Activated CD8-positive, alpha-beta memory T cell treated with anti-CD3 and anti-CD28 coated beads, Interleukin-2, amount 50 U/mL, for 1 hour (primary cell): Measurements from ENCODE around the gene KIF27.
"Not testable (repeated sequence)": the region's sequence is repeated elsewhere in the genome, so short reads cannot be mapped to it uniquely, and the experiment has no call there.

ENCODE experiments used
- DNase-seq: peaks from one replicate; pipeline ENCODE4 v3.0.0-alpha.2; 2020; ENCODE audit errors: extremely low read depth

The KIF27 gene, protein sequence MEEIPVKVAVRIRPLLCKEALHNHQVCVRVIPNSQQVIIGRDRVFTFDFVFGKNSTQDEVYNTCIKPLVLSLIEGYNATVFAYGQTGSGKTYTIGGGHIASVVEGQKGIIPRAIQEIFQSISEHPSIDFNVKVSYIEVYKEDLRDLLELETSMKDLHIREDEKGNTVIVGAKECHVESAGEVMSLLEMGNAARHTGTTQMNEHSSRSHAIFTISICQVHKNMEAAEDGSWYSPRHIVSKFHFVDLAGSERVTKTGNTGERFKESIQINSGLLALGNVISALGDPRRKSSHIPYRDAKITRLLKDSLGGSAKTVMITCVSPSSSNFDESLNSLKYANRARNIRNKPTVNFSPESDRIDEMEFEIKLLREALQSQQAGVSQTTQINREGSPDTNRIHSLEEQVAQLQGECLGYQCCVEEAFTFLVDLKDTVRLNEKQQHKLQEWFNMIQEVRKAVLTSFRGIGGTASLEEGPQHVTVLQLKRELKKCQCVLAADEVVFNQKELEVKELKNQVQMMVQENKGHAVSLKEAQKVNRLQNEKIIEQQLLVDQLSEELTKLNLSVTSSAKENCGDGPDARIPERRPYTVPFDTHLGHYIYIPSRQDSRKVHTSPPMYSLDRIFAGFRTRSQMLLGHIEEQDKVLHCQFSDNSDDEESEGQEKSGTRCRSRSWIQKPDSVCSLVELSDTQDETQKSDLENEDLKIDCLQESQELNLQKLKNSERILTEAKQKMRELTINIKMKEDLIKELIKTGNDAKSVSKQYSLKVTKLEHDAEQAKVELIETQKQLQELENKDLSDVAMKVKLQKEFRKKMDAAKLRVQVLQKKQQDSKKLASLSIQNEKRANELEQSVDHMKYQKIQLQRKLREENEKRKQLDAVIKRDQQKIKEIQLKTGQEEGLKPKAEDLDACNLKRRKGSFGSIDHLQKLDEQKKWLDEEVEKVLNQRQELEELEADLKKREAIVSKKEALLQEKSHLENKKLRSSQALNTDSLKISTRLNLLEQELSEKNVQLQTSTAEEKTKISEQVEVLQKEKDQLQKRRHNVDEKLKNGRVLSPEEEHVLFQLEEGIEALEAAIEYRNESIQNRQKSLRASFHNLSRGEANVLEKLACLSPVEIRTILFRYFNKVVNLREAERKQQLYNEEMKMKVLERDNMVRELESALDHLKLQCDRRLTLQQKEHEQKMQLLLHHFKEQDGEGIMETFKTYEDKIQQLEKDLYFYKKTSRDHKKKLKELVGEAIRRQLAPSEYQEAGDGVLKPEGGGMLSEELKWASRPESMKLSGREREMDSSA (N-terminal part only)

DNA sequence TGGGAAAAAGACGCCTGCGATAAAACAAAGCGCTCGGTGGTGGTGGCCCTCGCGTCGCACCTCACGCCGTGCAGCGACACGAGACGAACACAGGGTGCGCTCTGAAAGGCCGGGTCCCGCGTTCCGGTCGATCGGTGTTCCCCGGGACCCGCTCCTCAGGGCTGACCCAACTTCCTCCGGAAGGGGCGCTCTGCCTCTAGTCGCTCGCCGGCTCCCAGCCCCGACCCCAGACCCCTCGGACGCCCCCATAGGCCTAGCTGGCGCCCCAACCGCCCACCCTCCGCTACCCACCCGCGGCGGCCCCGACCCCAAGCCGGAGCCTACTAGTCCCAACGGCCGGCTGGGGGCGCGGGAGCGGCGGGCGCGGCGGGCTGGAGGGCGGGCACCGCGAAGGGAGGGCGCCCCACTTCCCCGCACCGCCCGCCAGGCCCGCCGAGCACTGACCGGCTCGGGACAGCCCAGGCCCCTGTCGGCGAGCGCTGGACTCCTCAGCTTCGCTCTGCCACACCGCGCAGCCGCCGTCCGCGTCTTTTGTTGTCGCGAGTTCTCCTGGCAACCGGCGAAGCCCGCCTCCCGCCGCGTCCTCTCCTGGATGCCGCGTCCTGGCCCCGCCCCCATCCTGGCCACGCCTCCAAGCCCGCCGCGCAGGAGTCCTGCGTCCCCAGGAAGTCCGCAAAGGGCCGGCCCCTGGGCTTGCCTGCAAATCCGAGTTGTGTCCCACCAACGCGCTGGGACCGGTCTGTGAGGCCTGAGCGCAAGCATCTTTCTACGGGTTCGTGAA, at the start of gene KIF27:
TSS of gene KIF27 (minus strand) at position 506 of the 781 bp plus-strand sequence. CDS start 5,841 bp downstream, outside the sequence.
- peak; percentile 76 for DNase-seq

DNA sequence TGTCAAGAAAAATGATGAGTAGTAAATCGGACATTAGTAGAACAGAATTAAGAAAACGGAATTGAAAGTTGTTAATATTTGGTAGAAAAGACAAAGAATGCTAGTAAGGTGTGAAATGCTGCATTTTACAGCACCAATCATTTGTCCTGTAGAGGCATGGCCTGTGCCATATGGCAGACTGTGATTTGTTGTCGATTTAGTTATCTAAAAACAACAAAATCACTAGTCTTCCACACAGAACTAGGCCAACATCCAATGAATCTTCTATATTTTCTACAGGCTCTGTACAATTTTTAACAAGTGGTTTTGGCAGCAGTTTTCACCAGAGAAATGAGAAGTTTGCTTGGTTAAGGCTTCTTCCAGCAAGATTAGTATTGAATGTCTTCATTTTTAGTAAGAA, 48.4 kb upstream of the KIF27 start:
- DNase-seq = no peak

DNA sequence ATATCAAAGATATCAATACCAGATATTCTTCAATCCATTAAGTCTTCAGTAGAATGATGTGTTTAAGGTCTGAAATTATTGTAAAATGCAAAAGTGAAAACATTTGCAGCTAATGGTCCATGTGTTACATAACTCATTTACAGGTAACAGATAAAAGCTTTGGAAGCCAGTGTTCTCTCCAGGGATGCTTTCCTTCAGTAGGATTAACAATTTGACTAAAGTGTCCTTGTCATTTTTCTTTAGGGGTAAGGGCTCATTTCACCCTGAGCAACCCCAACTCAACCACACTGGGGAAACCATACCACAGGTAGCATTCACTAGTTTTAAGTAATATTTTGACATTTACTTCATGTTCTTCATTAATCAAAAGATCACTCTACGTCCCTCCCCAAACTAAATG, 45.8 kb upstream of the KIF27 start:
- no peak for DNase-seq

DNA sequence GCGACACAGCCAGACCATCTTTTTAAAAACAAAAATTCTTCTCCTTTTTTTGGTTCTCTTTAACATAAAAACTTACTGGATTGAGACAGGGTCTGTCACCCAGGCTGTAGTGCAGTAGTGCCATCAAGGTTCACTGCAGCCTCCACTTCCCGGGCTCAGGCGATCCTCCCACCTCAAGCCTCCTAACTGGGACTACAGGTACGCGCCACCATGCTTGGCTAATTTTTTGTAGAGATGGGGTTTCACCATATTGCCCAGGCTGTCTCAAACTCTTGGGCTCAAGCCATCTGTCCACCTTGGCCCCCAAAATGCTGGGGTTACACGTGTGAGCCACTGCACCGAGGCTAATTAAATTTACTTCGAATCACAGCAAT, 45.0 kb upstream of the KIF27 start:
- no peak for DNase-seq

DNA sequence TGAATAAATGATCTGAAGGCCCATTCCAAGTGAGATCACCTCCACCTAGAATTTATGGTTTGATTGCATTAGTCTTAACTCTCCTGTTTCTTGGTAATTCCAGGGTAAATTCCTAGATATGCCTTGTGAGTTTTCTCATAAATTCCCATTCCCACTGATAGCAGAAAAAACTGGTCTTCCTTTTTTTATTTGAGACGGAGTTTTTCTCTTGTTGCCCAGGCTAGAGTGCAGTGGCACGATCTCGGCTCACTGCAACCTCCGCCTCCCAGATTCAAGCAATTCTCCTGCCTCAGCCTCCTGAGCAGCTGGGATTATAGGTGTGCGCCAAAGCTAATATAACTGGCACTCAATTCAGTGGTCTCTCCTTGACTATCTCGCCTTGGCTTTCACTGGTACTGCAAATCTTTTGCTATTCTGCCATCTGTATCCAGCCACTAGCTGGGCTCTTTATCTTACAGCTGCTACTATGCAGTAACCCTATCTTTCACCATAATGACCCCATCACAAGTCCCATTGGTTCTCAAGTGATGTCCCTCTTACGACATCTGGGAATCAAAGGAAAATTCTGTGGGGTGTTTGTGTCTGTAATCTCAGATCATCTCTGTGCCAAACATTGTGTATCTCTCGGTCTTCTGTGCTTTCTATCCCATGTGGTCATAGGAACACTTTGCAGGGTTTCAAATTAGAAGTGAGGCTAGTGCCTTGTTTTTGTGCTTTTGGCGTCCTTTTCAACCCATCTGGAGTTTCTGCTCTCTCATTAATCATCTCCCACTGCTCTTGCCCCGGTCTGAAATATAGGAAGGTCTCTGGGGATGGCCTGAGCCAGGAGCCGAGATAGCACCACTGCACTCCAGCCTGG, 44.3 kb upstream of the KIF27 start:
- DNase-seq = no peak

DNA sequence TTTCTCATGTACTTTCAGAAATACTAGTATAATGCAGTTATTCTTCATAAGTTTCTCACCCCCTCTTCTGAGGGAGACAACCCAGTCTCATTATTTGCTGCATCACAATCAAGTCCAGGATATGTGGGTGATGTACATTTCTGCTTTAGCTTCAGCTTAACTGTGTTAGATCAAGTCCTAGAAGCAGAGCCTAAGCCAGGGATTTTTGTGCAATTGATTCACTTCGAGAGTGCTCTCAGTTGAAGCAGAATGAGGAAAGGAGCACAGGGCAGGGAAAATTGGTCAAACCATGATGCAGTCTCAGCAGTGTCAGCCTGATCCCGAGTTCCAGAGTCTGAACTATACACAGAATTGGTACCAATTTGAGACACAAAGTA, 43.7 kb upstream of the KIF27 start:
- no peak for DNase-seq

DNA sequence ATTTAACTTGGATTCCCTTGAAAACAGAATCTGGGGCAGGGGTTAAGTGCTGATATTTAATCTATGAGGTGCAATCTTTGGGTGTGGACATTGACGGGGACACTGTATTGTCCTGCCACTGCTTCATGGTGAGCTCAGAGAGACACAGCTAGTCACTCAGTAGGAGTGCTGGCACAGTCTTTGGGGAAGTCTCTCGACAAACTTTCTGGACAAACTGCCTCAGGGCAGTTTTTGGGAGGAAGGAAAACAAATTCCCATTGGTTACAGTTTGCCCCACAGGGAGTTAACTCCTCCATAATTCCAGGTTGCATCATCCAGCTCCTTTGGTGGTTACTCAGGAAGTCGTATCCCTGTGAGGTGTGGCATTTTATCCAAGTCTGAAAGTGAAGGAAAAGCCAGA, 40.9 kb upstream of the KIF27 start:
- DNase-seq = no peak

DNA sequence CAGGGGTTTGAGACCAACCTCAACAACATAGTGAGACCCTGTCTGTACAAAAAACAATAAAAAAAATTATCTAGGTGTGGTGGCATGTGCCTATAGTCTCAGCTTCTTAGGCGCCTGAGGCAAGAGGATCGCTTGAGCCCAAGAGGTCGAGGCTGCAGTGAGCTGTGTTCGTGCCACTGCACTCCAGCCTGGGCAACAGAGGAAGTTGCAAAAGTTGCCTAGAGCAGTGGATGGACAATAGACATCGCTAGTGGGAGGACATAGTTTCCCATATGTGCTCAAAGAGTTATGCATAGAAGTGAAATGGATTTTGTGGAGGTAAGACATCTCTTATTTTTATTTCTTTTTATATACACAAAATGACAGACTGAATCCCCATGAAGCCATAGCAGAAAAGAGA, 39.8 kb upstream of the KIF27 start:
- DNase-seq = no peak

DNA sequence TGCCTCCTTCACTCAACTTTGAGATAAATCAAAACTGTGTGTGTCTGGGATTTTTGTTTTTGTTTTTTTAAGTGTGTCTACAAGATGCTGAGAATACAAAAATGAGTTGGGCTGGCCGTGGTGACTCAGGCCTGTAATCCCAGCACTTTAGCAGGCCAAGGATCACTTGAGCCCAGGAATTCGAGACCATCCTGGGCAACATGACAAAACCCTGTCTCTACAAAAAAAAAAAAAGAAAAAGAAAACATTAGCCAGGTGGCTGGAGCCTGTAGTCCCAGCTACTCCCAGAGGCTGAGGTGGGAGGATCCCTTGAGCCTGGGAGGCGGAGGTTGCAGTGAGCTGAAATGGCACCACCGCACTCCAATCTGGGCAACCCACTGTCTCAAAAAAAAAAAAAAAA, 37.8 kb upstream of the KIF27 start:
- DNase-seq = no peak

DNA sequence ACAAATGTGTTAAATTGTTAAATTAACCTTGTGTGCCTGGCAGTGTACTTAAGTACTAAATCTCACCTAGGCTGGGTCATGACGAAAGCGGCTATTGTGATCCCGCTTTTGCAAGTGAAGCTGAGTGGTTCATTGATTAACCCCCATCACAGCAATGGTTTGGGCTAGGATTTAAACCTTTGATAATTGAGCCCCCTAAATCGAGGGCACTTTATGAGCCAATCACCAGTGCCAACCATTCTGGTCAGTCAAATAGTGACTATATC, 35.9 kb upstream of the KIF27 start:
- no peak for DNase-seq

DNA sequence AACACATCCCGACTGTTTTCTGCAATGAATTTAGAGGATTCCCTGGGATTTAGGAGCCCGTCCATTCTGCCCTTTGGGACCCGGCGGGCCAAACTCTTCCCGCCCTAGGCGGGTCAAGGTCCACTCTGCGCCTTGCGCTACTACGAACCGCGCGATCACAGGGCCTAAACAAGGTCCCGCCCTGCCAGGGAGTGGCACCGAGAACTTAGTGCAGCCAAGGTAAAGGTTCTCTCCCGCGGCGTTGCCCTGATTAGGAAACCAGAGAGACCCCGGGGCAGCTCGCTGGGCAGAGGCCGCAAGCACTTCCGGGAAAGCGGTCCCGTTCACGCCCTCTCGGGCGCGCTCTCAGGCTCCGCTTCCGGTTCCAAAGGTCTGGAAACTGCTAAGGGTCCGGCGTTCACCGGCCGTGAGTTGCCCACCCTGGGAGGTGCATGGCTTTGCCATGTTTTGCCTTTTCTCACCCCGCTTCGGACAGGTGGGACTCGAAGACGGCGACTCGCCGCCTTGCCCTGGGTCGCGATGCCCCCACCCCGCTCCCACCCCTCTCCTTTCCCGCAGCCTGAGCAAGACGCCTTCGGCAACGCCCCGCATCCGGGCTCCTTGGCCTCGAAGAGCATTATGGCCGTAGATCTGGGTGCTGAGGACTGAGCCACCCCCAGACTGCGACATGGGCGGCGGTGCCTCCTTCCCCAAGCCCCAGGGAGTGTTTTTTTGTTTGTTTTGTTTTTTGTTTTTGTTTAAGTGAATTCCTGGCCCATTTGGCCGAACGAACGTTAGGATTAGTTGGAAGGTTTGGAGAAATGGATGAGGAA, 35.4 kb upstream of the KIF27 start:
- no peak for DNase-seq

DNA sequence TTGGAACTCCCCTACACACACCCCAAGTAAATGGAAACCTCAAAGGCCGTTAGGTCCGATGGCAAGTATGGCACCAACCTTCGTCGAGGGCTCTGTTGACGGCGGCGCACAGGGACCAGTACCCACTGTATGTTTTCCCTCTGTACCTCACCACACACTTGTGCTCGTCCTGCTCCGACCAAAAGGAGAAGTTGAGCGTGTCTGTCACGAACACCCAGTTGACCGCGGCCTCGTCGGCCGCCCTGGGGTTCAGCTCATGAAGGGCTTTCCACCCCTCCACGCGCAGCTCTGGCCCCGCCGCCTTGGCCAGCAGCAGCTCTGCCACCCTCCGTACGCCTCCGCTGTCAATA, 34.8 kb upstream of the KIF27 start:
- DNase-seq = no peak

DNA sequence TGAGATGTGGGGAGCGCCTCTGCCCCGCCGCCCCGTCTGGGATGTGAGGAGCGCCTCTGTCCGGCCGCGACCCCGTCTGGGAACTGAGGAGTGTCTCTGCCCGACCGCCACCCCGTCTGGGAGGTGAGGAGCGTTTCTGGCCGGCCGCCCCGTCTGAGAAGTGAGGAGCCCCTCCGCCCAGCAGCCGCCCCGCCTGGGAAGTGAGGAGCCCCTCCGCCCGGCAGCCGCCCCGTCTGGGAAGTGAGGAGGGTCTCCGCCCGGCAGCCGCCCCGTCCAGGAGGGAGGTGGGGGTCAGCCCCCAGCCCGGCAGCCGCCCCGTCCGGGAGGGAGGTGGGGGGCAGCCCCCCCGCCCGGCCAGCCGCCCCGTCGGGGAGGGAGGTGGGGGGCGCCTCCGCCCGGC, 26.9 kb upstream of the KIF27 start:
- not testable (repeated sequence) for DNase-seq

DNA sequence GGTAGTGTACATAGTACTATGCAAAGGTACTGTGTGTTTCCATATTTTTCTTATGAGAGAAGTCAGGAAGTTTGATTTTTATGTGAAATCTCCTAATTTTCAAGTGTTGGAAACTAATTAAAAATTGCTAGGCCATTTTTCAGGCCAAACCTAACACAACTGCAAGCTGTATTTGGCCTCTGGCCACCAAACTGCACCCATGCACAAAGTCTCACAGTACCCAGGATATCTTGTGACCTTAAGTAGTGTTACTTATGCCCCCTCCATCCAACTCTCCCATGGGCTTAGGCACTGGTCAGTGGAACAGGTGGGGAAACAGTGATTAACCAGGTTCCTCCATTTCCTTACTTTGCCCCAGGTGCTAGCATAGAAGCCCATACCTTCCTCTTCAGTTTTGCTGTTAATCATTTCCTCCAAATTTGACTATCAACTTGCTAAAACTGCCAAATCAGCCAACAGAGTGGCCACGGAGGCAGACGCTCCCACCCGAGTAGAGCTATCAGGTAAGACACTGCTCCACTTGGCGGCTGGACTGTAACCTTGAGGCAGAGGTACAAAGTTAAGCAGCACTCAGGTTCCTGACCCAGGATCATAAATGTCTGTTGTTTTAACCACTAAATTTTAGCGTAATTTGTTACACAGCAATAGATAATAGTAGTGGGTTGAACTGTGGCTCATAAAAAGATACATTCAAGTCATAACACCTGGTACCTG, 19.5 kb upstream of the KIF27 start:
- DNase-seq = no peak

DNA sequence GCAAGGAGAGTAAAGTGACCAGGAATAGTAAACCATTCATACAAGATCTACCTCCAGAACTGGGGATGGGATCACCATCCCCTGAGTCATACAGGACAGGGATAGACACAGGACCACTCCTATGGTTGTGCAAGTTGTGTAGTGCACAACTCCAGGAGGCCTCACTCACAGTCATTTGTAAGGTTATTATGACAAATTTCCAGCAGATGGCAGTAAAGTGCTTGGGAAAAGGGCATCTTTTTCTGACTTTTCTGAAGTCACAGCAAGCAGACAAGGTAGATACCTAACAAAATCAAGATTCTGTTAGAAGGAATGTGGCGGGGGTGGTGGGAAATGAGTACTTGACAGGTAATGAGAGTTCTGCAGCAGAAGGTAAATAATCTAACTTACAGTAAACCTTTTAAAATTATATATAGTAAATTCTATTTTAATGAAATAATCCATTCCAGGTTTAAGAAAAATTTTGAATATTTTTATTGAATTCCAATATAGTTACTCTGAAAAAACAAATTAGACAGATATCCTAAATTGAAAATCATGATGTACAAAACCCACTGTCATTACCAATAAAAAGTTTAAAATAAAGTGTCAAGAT, 16.7 kb upstream of the KIF27 start:
- DNase-seq = no peak

DNA sequence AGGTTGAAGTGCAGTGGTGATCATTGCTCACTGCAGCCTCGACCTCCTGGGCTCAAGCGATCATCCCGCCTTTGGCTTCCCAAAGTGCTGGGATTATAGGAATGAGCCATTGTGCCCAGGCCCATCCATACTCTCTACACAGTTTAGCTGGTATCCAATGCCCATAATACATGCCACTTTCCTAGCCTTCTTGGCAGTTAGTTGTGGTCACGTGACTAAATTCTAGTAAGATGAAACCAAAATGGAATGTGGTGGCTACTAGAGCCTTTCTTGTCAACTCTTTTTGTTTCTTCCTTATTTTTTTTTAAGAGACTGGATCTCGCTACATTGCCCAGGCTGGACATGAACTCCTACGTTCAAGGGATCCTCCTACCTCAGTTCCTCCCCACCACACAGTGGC, 15.3 kb upstream of the KIF27 start:
- no peak for DNase-seq

DNA sequence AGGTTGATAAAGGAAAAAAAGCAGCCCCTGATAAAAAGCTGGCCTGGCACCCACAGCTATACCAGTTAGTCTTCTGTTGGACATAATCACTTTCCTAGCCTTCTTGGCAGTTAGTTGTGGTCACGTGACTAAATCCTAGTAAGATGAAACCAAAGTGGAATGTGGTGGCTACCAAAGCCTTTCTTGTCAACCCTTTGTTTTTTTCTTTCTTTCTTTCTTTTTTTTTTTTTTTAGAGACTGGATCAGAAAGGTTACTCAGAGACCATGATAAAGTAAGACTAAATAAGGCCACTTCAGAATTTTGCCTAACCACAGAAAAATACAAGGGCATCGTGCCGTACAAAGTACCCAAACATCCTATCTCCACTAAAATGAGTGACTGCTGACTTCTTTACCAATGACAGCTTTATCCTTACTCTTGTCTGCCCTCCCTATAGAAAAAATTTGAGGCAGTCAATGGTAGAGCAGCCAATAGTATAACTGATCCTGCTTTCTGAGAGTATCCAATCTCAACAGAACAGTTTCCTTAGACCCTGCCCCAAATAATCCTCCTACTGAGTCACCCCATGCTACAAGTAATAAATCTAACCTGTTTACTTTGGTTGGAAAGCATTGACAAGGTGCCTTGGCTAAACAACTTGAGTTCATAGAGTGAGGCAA, 14.2 kb upstream of the KIF27 start:
- no peak for DNase-seq

DNA sequence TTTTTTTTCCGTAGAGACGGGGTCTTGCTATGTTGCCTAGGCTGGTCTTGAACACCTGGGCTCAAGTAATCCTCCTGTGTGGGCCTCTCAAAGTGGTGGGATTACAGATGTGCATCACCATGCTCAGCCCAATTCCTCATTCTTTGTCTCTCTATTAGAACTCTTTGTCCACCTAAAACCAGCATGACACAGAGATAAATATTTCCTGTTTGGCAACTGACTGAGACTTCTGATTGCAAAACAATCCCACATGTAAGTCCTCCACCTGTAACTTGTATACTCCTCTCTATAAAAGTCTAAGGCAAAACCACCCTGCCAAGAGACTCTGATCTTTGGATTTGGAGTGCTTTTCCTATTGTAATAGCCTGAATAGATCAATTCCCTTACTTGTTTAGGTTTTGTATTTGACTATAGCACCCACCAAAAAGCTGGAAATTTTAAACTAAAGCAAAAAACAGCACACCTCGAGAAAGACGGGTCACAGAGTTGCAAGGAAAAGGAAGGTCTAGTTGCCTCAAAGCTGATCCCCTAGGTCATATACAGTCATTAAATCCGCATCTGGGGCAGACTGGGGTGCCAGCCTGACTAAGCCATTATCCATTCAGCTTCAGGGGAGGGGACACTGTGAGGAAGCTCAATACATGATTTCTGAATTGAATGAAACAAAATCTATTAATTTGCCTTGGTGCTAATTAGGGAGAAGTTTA, 13.5 kb upstream of the KIF27 start:
- no peak for DNase-seq
